Body of pancreas (tissue), 4 donors: ENCODE results near the gene FBP2.
A peak's percentile ranks its signal among the peaks of the same experiment; 100 is the strongest.

Source experiments
- CTCF ChIP-seq, 7 experiments: fragments of 450-650 bp in 4 of 7; fragments of 200-600 bp in 3 of 7; sonication (generic) in 3 of 7; IDR thresholded peaks; one replicate each; pipeline ENCODE4 v1.5.1; 2016 to 2019; ENCODE audit warnings: antibody characterized with exemption in 7 of 7
- POLR2A ChIP-seq, 3 donors: fragments of 450-650 bp; IDR thresholded peaks; one replicate each; pipeline ENCODE4 v1.6.1; 2016; ENCODE audit warnings: antibody characterized with exemption in 3 of 3, mild to moderate bottlenecking in 2 of 3

GRCh38 chr9:94623253-94623652 lies 29.6 kb upstream of the FBP2 start:
- TF ChIP-seq CTCF (IDR thresholded peaks at IDR 0.05) (peak; percentile 14 to 64 (median 56)), POLR2A (IDR thresholded peaks at IDR 0.05) (no peak)
